HCT116 (cell line): ENCODE measurements around the gene INSR.

ENCODE experiments used
- ELF1 ChIP-seq: IDR thresholded peaks from 2 replicates; pipeline ENCODE4 v1.6.1; 2012; ENCODE audit warnings: low read depth, borderline replicate concordance
- POLR2A ChIP-seq: IDR thresholded peaks from 2 replicates; pipeline ENCODE4 v1.7.0; 2011; ENCODE audit warnings: borderline replicate concordance; ENCODE audit not compliant: insufficient read depth, insufficient read length; ENCODE audit errors: extremely low read depth

- TF ChIP-seq ELF1 (no peak), POLR2A (no peak)
Measured at GRCh38 chr19:7161292-7161691, 132.9 kb downstream of the INSR start.
